ENCODE measurements around the gene IZUMO3. TPM values are rescaled to one million over a fixed set of nuclear protein-coding genes. Genes with fewer than 3 reads are reported as not detected.
"Not testable (repeated sequence)": the region's sequence is repeated elsewhere in the genome, so short reads cannot be mapped to it uniquely, and the experiment has no call there.

The IZUMO3 gene
- not detected for total RNA-seq
- long read RNA-seq: 0 reads

DNA sequence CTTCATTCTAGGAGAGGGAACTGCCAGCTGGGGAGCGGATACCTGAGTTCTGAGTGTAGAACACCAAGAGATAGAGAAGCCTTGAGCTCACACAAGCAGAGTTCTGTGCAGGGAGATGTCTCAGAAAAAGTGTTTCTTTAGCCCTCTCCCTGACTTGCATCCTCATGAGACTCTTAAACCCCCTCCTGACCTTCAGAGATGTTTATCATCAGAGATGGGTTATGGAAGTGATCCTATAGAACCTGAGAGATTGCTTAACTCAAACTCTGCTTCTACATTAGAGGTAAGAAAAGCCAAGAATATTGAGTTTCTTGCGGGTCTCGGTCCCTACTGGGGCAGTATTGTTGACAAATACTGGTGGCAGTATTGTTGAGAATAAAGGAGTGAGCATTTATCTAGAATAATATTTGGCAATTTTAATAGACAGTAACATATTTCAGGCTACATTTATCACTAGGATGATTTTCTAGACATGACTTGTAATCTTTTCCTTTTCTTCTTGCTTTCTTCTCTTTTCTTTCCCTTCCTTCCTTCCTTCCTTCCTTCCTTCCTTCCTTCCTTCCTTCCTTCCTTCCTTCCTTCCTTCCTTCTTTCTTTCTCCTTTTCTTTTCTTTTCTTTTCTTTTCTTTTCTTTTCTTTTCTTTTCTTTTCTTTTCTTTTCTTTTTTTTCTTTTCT lies at the start of gene IZUMO3:
TSS of gene IZUMO3 (minus strand) at position 51 of the 676 bp plus-strand sequence. CDS start 248 bp downstream, outside the sequence.
- ATAC-seq (no peak), DNase-seq (no peak)
- intact Hi-C loops (cut with DNase I, micrococcal nuclease): no loop called here

DNA sequence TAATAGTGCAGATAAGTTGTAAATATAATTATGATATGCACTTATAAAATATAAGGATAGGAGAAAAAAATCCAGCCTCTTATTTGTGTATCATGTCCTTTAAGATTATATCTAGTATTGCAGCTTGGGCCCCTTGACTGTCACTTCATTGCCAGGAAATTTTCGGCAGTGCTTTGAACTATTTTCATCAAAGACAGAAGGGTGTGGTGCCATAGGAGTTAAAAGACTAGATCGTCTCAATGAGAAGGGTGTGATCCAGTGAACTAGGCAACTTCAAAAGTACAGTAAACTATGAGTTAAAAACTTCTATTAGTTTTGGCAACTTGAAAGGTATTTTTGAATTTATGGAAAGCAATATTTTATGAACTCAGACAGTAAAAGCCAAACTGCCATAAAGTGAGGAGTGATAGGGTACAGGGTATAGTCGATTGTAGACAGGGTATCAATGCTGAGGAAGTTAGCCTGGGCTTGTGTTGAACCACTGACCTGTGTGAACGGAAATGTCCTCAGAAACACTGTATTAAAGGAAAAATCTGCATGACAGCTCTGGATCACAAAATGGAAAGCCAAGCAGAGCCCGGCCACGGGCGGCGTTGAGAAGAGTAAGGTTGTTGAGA lies 48.6 kb upstream of the IZUMO3 start:
- ATAC-seq (peak; percentile 73), DNase-seq (no peak)
- intact Hi-C loops (cut with DNase I, micrococcal nuclease): no loop called here

GRCh38 chr9:24590432-24590831 lies 44.7 kb upstream of the IZUMO3 start:
- no peak for DNase-seq

GRCh38 chr9:24587883-24588282 lies 42.2 kb upstream of the IZUMO3 start:
- ATAC-seq (no peak), DNase-seq (no peak)
- intact Hi-C loops (cut with DNase I, micrococcal nuclease): no loop called here

More at GRCh38 chr9:24590432-24590831, 44.7 kb upstream of the IZUMO3 start:
- intact Hi-C loops (cut with DNase I, micrococcal nuclease): no loop called here
- ATAC-seq: no peak

GRCh38 chr9:24582146-24583126 lies 36.7 kb upstream of the IZUMO3 start:
- peak; percentile 87 for ATAC-seq
- intact Hi-C loops (cut with DNase I, micrococcal nuclease): no loop called here
- DNase-seq: no peak

DNA sequence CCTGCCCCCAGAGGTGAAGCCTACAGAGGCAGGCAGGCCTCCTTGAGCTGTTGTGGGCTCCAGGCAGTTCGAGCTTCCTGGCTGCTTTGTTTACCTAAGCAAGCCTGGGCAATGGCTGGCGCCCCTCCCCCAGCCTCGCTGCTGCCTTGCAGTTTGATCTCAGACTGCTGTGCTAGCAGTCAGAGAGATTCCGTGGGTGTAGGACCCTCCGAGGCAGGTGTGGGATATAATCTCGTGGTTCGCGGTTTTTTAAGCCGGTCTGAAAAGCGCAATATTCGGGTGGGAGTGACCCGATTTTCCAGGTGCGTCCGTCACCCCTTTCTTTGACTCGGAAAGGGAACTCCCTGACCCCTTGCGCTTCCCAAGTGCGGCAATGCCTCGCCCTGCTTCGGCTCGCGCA lies 34.3 kb upstream of the IZUMO3 start:
- intact Hi-C loops (cut with DNase I, micrococcal nuclease); ATAC-seq; DNase-seq: not testable (repeated sequence)

DNA sequence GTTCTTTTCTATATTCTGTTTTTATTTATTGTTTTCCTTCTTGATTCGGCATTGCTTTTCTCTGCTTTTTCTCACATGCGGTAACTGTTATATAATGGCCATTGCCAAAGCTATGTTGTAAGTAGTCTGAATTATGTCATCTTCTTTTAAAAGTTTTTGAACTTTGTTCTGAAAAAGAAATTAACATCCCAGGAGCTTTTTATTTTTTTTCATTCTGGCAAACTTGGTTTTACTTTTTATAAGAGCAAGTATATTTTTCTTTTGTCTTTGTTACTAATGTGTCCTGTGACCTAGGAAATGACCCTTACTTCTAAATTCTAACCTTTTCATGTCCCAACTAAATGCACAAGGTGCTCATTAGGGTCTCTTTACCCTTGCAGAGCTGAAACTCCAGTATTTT lies 26.7 kb upstream of the IZUMO3 start:
- DNase-seq: no peak
- intact Hi-C loops (cut with DNase I, micrococcal nuclease): no loop called here
- ATAC-seq: no peak

DNA sequence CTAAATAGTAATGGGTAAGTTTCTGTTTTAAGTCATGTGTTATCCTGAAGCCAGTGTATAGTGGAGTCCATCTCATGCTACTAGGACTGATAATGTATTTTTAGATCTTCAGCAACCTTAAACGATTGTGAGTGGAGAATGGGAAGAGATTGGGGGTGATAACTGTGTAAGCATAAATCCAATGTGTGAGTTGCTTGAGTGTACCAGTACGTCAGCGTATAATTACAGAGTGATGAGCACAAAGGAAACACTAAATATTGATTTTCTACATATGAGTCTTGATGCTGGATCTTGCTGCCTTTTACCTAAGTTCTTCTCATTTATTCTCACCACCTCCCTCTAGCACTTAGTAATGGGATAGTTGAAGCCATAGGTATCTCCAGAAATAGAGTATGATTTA lies 16.3 kb upstream of the IZUMO3 start:
- ATAC-seq (no peak), DNase-seq (no peak)

GRCh38 chr9:24553183-24553552 lies 7.5 kb upstream of the IZUMO3 start:
- DNase-seq: no peak
- ATAC-seq: no peak
- intact Hi-C loops (cut with DNase I, micrococcal nuclease): no loop called here

More for the DNA sequence above, 16.3 kb upstream of the IZUMO3 start:
- intact Hi-C loops (cut with DNase I, micrococcal nuclease): no loop called here

GRCh38 chr9:24552526-24553182 lies 7.0 kb upstream of the IZUMO3 start:
- no peak for DNase-seq
- intact Hi-C loops (cut with DNase I, micrococcal nuclease): no loop called here
- peak; percentile 91 for ATAC-seq

DNA sequence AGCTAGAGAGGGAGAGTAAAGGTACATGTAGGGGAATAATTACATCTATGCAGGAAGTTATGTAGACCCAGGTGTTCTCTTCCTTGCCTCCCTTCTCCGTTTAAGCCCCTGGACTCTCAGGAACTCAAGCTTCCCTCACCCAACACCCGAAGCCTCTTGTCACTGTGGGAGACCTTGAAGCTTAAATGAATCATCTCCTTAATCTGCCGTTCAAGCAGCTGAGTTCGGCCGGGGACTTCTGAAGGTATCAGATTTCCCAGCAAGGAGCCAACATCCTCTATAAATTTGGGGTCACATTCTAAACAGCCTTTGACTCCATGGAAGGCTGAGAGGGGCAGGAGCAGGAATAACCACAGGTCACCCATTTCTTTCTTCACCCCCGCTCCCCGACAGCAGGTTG lies 412 bp downstream of the IZUMO3 start:
- intact Hi-C loops (cut with DNase I, micrococcal nuclease): no loop called here
- DNase-seq (no peak), ATAC-seq (no peak)

DNA sequence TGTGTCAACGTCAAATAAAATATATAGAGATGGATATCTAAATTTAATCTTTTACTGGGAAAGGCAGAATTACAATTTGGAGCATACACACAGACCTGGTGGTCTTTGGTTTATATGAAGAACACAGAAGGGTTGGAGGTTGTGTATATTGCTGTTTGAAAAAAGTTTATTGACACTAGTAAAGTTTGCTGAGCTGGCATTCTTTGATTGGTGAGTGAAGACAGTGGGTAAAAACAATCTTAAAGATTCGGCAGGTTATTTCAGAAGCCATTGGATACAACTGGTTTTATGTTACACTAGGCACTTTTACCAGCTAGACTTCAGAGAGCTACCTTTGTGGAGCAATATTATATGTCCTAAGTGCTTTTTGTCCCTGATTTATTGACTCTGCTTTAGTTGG lies 27.2 kb downstream of the IZUMO3 start:
- ATAC-seq: no peak
- intact Hi-C loops (cut with DNase I, micrococcal nuclease): no loop called here
- DNase-seq: no peak

- no peak for ATAC-seq
- intact Hi-C loops (cut with DNase I, micrococcal nuclease): no loop called here
- DNase-seq: no peak
These were observed 29.2 kb downstream of the IZUMO3 start for GRCh38 chr9:24516463-24516862.

DNA sequence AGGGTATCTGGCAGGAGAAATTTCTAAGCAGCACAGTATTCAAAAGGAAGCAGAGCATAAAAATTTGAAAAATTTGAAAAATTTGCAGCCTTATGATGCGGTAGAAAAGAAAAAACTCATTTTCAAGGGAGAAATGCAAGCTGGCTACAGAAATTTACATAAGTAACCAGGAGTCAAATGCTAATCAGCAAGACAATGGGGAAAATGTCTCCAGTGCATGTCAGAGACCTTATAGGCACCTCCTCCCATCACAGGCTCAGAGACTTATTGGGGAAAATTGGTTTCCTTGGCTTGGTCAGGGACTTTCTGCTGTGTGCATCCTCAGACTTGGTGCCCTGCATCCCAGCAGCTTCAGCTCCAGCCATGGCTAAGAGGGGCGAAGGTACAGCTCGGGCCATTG lies 35.8 kb downstream of the IZUMO3 start:
- intact Hi-C loops (cut with DNase I, micrococcal nuclease): no loop called here
- ATAC-seq (no peak), DNase-seq (no peak)

GRCh38 chr9:24504521-24504920 lies 41.2 kb downstream of the IZUMO3 start:
- intact Hi-C loops (cut with DNase I, micrococcal nuclease): no loop called here
- ATAC-seq (no peak), DNase-seq (no peak)

DNA sequence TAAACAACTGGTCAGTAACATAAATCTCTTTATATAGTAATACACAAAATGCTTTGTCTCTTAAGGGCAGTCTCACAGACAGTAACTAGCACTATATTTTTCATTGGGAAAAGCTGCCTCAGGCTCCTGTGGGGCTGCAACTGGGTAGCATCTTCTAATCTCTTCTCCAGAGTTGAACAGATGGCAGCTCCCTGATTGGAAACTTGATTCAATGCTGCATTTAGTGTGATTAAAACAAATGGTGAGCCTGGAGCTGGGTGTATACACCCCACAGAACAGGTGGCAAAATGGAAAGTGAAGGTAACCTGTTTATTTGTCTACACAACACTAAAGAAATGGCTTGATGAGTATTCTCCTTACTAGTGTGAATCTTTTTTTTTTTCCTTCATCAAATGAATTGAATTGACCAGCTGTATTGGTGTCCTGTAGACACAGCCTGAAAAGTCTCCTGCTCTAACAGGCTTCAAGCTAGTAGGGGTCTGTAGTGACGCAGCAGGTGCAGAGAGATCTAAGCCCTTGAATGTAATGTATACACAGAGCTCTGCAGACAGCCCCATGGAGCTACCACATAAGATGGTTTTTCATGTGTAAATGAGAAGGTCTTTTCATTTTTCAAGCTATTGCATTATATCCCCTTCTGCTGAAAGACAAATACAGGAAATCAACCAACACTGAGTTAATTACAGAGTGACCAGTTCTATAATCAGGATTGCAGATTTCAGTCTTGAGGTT lies 43.3 kb downstream of the IZUMO3 start:
- DNase-seq (no peak), ATAC-seq (no peak)
- intact Hi-C loops (cut with DNase I, micrococcal nuclease): no loop called here

- ATAC-seq (no peak), DNase-seq (no peak)
- intact Hi-C loops (cut with DNase I, micrococcal nuclease): no loop called here
These were observed 44.9 kb downstream of the IZUMO3 start for GRCh38 chr9:24500761-24501160.

- no peak for DNase-seq
- ATAC-seq: no peak
- intact Hi-C loops (cut with DNase I, micrococcal nuclease): no loop called here
These were observed 47.1 kb downstream of the IZUMO3 start for GRCh38 chr9:24498632-24499031.

GRCh38 chr9:24497671-24498070 lies 48.0 kb downstream of the IZUMO3 start:
- intact Hi-C loops (cut with DNase I, micrococcal nuclease): no loop called here
- DNase-seq (no peak), ATAC-seq (no peak)
